ENCODE measurements around the gene PDXK. TPM values are rescaled to one million over a fixed set of nuclear protein-coding genes. Genes with fewer than 3 reads are reported as not detected.

Gene PDXK
- total and polyA plus RNA-seq, 2 of the 13 experiments (the other 11 are each of a cell fraction or from before 2014, with no cell fraction given) = 114 to 184 TPM

DNA sequence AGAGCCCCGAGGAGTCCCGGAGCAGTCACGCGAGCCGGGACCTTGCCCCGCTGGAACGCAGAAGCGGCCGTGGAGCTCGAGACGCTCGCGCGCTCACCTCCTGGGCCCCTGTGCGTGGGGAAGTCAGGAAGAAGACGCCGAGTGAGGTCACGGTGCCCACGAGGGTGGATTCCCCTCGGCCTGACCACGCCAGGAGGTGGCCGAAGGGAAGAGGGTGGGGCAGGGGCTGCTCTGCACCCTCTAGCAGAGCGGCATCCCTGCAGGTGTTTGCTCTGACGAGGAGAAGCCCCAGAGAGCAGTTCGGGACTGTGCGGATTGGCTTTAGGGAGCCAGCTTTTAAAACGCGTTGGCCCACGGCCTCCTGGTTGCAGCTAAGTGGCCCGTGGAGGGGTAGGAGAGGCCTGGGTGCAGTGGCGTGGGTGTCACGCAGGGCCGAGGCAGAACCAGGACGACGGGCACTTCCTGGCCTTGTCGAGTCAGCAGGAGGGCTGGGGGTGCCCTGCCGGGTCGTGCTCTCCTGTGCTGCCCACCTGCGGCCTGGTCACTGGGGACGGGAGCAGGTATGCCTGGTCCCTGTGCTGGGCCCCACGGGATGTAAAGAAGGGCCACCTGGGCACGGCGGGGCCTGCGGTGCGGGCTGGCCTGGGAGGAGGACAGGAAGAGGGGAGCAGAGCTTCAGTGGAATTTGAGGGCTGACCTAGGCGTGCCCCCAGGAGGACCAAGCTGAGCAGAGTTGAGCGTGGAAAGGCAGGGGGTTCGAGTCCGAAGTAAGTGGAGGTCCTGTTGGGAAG is 1.0 kb downstream of the PDXK start (continued):
- TF ChIP-seq SOX13 (IDR thresholded peaks at IDR 0.05) (no peak), SOX13 (CRISPR knock-in tag; conservative IDR thresholded peaks at IDR 0.05 in 1 of 2, IDR thresholded peaks at IDR 0.05 in 1 of 2) (no peak), NFYC (CRISPR knock-in tag; IDR thresholded peaks at IDR 0.05) (no peak), KDM3A (CRISPR knock-in tag; IDR thresholded peaks at IDR 0.05; ENCODE audit: low read depth) (no peak), FIP1L1 (IDR thresholded peaks at IDR 0.05; ENCODE audit: borderline replicate concordance, insufficient read depth, low read depth, low read length) (no peak), SUZ12 (IDR thresholded peaks at IDR 0.05; ENCODE audit: low read depth, low read length) (no peak), SSRP1 (CRISPR knock-in tag; IDR thresholded peaks at IDR 0.05) (no peak), MAZ (IDR thresholded peaks at IDR 0.05; ENCODE audit: borderline replicate concordance, low read depth, low read length) (no peak), MAZ (CRISPR knock-in tag; IDR thresholded peaks at IDR 0.05; ENCODE audit: low read depth) (no peak), TSC22D2 (CRISPR knock-in tag; IDR thresholded peaks at IDR 0.05; ENCODE audit: borderline replicate concordance) (no peak)
- TF ChIP-seq, protein P1, sequence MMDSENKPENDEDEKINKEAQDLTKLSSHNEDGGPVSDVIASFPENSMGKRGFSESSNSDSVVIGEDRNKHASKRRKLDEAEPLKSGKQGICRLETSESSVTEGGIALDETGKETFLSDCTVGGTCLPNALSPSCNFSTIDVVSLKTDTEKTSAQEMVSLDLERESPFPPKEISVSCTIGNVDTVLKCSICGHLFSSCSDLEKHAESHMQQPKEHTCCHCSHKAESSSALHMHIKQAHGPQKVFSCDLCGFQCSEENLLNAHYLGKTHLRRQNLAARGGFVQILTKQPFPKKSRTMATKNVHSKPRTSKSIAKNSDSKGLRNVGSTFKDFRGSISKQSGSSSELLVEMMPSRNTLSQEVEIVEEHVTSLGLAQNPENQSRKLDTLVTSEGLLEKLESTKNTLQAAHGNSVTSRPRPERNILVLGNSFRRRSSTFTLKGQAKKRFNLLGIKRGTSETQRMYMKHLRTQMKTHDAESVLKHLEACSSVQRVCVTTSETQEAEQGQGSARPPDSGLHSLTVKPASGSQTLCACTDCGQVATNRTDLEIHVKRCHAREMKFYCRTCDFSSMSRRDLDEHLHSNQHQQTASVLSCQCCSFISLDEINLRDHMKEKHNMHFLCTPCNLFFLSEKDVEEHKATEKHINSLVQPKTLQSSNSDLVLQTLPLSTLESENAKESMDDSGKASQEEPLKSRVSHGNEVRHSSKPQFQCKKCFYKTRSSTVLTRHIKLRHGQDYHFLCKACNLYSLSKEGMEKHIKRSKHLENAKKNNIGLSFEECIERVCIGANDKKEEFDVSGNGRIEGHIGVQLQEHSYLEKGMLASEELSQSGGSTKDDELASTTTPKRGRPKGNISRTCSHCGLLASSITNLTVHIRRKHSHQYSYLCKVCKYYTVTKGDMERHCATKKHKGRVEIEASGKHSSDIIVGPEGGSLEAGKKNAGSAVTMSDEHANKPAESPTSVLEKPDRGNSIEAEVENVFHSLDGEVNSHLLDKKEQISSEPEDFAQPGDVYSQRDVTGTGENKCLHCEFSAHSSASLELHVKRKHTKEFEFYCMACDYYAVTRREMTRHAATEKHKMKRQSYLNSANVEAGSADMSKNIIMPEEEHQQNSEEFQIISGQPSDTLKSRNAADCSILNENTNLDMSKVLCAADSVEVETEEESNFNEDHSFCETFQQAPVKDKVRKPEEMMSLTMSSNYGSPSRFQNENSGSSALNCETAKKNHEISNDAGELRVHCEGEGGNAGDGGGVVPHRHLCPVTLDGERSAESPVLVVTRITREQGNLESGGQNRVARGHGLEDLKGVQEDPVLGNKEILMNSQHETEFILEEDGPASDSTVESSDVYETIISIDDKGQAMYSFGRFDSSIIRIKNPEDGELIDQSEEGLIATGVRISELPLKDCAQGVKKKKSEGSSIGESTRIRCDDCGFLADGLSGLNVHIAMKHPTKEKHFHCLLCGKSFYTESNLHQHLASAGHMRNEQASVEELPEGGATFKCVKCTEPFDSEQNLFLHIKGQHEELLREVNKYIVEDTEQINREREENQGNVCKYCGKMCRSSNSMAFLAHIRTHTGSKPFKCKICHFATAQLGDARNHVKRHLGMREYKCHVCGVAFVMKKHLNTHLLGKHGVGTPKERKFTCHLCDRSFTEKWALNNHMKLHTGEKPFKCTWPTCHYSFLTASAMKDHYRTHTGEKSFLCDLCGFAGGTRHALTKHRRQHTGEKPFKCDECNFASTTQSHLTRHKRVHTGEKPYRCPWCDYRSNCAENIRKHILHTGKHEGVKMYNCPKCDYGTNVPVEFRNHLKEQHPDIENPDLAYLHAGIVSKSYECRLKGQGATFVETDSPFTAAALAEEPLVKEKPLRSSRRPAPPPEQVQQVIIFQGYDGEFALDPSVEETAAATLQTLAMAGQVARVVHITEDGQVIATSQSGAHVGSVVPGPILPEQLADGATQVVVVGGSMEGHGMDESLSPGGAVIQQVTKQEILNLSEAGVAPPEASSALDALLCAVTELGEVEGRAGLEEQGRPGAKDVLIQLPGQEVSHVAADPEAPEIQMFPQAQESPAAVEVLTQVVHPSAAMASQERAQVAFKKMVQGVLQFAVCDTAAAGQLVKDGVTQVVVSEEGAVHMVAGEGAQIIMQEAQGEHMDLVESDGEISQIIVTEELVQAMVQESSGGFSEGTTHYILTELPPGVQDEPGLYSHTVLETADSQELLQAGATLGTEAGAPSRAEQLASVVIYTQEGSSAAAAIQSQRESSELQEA (CRISPR knock-in tag; IDR thresholded peaks at IDR 0.05; ENCODE audit: not compliant biosample characterization) = no peak
- TF ChIP-seq, protein P2, sequence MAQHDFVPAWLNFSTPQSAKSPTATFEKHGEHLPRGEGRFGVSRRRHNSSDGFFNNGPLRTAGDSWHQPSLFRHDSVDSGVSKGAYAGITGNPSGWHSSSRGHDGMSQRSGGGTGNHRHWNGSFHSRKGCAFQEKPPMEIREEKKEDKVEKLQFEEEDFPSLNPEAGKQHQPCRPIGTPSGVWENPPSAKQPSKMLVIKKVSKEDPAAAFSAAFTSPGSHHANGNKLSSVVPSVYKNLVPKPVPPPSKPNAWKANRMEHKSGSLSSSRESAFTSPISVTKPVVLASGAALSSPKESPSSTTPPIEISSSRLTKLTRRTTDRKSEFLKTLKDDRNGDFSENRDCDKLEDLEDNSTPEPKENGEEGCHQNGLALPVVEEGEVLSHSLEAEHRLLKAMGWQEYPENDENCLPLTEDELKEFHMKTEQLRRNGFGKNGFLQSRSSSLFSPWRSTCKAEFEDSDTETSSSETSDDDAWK (CRISPR knock-in tag; IDR thresholded peaks at IDR 0.05) = no peak
- TF ChIP-seq, protein P3, sequence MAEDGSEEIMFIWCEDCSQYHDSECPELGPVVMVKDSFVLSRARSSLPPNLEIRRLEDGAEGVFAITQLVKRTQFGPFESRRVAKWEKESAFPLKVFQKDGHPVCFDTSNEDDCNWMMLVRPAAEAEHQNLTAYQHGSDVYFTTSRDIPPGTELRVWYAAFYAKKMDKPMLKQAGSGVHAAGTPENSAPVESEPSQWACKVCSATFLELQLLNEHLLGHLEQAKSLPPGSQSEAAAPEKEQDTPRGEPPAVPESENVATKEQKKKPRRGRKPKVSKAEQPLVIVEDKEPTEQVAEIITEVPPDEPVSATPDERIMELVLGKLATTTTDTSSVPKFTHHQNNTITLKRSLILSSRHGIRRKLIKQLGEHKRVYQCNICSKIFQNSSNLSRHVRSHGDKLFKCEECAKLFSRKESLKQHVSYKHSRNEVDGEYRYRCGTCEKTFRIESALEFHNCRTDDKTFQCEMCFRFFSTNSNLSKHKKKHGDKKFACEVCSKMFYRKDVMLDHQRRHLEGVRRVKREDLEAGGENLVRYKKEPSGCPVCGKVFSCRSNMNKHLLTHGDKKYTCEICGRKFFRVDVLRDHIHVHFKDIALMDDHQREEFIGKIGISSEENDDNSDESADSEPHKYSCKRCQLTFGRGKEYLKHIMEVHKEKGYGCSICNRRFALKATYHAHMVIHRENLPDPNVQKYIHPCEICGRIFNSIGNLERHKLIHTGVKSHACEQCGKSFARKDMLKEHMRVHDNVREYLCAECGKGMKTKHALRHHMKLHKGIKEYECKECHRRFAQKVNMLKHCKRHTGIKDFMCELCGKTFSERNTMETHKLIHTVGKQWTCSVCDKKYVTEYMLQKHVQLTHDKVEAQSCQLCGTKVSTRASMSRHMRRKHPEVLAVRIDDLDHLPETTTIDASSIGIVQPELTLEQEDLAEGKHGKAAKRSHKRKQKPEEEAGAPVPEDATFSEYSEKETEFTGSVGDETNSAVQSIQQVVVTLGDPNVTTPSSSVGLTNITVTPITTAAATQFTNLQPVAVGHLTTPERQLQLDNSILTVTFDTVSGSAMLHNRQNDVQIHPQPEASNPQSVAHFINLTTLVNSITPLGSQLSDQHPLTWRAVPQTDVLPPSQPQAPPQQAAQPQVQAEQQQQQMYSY (CRISPR knock-in tag; IDR thresholded peaks at IDR 0.05) = no peak
- TF ChIP-seq, protein P4, sequence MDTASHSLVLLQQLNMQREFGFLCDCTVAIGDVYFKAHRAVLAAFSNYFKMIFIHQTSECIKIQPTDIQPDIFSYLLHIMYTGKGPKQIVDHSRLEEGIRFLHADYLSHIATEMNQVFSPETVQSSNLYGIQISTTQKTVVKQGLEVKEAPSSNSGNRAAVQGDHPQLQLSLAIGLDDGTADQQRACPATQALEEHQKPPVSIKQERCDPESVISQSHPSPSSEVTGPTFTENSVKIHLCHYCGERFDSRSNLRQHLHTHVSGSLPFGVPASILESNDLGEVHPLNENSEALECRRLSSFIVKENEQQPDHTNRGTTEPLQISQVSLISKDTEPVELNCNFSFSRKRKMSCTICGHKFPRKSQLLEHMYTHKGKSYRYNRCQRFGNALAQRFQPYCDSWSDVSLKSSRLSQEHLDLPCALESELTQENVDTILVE (CRISPR knock-in tag; IDR thresholded peaks at IDR 0.05) = no peak

All from HepG2 (cell line).